HG02852 (cell line): ENCODE data around the gene CHN1.

Source experiments
- ATAC-seq: cut with Tn5 transposase; IDR thresholded peaks from one replicate; pipeline ENCODE4 v1.9.1; 2021; ENCODE audit warnings: mild to moderate bottlenecking, moderate library complexity; ENCODE audit not compliant: unreplicated experiment

Gene CHN1

DNA sequence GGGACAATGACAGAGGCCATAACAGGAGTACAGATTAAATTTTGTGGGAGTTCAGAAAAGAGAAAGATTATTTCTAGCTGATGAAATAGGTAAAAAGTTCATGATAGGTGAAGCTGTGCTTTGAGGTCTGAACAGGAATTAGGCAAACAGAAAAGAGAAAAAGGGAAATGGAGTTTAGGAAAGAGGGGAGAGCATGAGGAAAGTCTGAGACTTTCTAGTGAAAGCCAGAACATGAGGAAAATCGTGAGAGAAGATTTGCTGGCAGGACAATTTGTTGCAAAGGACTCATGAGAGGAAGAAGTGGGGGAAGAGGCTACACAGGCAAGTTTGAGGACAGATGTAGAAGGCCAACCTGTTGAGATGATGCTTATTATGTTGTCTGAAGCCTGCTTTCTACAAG, 6.3 kb upstream of the CHN1 start:
- ATAC-seq = no peak

DNA sequence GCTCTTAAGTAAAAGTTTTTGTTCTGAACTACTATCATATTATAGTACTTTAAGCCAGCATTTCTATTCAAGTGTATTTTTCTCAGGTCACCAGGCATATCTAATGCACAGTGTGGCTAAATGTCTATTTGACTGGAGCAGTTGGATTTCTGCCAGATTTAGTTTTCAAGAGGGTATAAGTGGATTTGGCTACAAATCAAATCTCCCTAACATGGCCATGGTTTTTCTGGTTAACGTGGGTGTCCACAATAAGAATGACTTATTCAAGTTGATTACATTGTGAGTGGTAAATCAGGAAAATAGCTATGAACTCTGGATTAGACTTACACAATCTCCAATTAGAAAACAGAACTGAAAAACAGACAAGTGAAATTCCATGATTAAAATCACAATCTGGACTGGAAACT, 5.7 kb upstream of the CHN1 start:
- no peak for ATAC-seq

DNA sequence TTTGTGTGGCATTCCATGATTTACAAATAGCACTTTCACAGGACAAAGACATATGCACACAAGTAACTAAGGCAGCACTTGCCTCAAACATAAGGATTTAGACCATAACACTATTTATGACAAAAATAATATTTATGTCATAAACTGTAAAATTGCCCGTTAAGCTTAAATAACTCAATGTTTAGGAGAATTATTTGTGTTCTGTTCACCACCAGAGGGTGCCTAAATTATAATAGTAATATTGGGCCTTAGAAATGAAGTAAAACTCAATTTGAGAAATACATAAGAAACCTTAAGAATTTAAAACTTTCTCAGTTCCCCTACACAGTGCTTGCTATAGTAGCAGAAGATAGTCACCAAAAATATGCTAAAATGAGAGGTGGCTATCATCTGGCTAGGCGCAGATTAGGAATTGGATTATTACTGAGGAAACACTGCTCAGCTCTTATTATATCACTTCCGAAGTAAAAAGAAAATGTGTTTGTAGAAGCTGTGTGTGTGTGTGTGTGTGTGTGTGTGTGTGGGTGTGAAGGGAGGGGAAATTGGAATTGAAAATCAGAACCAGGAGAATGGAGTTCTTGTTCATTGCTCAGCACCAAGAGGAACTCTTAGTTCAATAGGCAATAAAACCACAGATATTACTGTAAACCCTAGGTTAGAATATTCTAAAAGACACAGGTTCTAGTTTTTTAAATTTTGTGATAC, 4.9 kb upstream of the CHN1 start:
- ATAC-seq = no peak

DNA sequence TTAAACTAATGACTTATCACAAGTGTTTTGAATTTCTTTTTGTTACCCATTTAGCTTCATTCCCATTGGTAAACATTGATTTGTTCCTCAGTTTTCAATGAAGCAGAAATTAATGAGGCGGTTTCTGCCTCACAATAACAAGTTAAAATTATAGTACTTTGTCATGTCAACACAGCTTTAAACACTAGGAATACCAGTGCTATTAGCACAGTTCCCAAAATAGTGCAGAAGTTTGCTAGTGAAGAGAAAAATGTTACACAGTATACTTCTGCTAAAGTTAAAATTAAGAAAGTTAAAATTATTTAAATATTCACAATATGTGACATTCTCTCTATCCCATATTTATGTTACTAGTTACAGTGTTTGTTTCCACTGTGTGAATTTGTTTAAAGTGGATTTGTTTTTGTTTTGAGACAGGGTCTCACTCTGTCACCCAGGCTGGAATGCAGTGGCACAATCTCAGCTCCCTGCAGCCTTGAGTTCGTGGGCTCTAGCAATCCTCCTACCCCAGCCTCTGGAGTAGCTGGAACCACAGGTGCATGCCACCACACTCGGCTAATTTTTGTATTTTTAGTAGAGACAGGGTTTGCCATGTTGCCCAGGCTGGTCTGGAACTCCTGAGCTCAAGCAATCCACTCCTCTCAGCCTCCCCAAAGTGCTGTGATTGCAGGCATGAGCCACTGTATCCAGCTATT, 3.8 kb upstream of the CHN1 start:
- no peak for ATAC-seq

DNA sequence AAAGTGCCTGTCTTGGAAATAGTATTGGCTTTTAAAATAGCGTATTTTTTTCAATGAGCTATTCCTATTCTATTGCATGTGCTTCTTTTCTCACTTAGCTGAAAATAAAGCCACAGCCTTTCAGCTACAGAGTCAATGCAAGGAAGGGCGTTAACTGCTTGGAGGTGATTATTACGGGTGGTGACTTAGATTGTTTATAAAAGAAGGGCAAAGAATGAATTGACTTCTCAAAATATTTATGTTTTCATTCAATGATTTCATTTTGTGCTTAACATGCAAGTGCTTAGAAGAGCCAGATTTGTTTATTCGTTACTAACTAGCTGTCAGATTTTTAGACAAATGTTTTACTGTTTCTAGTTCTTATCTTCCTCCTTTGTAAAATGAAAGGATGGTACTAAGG, 2.8 kb upstream of the CHN1 start:
- no peak for ATAC-seq

DNA sequence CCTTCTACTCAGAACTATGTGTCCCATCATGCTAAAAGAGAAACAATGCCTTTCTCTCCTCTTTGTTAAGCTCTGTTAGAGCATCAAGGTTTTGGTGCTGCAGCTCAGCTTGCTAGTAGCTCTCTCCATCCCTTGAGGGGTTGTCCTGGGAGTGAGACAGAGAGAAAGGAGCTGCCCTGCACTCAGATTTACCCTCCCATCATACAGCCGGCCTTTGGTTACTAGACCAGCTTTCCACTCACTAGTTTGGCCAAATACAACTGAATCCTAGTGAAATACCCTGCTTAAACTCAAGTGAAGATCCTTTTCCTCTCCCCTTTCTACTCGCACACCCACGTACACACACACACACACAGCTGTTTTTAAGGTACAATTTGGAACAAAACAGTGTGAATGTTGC, 2.3 kb upstream of the CHN1 start:
- ATAC-seq = no peak

DNA sequence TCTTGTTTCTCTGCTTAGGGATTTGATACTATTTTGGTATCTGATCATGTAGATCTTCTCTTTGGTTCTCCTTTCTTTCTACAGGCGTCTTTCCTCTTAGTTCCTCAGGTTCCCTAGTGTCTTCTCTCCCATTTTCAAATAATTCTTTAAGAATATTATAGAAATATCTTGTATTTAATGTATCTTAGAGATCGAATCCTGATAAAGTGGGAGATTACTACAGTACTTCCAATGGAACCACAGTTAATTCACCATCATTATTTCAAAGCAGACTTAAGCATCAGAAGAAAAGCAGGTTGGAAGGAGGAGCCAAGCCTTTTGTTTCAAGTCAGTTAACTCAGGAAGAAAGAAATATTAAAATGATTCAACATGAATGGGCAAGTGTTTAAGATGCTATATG, 1.1 kb upstream of the CHN1 start:
- ATAC-seq = no peak

DNA sequence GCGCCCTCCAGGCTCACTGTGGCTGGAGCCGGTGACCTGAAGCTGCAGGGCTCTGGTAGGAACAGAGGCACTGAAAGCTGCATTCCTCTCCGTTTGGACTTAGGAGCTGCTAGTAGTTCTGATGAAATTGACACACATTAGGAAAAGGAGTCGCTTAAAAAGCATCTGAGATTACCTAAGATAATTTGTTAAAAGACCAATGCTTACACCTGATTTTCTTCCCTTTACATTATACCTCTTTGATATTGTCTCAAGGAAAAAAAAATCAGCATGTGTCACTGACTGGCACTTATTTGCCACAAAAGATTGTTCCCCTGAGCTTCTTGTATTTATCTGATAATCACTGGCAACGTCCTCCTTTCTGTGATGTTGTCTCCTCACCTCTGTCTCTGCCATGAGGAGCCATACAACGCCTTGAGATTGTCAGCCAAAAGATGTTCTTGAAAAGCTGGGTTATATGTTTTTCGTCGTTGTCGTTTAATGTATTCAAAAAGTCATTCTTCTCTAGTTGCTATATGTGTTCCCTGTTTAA, 618 bp upstream of the CHN1 start:
- ATAC-seq = no peak

DNA sequence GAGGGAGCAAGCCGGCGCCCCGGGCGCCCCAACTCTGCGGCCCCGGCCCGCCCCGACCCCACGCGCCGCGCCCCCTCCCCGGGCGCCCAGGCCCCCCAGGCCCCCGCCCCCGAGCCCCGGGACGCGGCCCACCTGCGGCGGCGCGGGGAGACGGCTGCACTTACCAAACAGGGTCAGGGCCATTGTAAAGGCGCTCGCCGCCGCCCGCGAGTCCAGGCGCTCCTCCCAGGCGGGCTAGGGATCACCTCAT, 526 bp downstream of the CHN1 start:
- peak; percentile 44 for ATAC-seq

DNA sequence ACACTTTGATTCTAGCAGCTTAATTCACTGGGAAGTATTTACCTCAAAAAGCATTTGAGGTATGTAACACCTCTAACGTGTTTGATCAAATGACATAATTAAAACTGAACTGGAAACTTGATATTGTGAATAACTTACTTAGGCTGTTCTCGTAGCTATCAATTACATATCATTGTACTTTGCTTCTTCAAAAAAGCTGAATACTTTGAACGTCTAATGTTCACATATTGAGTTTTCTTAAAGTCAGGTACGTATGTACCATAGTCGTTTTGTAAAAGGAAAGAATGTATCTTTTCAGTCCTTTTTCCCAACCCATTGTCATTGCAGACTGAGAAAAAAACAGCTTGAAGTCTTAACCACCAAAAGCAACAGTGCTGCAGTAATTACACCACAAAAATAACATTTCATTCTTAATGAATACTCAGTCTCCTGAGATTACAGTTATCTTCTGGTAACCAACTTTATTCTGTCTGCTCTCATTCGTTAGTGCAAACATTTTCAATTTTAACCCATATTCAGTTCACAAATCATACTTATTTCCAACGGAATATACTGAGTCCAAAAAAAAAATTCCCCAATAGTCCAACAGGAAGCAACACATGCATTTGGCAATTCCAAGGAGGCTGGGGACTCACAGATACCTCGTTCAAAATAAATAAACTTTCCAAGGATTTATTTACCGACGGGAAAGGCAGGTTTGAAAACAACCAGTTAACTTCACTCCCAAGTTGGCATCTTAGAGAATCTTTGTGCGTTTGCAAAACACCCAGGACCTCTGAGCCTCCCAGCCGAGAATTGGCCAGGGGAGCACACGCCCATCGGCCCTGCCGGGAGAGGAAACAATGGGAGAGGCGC, 1.1 kb downstream of the CHN1 start:
- ATAC-seq = no peak

DNA sequence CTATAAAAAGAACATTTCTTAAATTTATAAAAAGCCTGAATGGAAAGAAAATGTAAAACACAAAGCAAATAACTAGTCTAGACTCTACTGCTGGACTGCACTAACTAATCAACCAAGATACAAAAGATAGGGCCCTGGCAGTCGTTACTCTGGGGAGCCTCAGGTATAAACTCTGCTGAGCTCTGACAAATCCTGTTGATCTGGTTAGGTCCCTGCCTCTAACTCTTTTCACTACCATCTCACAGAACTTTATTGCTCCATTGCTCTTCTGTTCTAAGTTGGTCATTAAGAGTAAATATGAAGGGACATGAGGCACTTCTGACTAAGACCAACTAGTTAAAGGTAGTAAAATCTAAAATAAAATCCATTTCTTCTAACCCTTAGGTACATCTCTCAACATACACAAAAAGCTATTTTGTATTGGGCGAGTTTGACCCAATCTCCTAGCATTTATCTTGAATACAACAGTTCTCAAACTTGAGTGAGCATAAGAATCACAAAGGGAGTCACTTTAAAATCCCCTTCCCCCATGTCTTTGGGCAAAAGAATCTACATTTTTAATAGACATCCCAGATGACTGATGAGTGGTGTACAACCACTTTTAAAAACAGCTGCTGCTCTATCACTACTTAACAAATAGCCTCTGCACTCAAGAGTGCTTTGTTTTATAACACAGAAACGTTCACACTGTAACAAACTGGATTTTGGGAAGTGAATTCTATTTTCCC, 2.5 kb downstream of the CHN1 start:
- ATAC-seq = no peak

DNA sequence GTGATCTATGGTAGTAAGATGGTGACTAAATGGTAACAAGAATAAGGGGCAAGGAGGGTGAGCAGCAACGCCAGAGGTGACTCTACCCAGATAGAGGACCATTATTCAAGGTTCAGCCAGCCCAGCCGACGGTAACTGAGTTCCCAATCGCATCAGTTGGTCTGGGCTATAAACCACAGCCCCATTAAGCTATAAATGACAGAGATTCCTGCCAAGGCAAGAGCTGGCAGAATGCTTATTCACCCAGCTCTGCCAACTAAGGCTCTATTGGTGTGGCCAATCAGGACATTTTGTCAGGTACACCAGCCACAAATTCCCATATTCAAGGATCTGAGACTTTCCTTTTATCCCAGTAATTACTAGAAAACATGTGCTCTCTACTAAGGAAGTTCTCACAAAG, 3.6 kb downstream of the CHN1 start:
- ATAC-seq = no peak

DNA sequence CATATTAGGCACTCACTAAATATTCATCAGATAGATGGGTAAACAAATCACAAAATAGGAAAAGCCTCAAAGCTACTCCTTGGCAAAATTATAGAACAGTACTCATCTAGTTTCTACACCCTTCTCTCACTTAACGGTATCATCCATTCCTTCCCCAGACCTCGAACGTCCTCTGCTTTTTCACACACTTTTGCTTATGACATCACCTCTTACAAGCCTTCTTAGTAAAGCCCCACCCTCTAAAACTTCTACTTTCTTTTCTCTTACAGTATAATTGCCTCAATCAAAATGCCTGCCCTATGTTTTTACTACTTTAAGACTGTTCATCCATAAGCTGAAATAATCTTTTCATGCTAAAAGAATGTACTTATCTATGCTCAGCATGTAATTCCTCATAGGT, 8.1 kb downstream of the CHN1 start:
- ATAC-seq = no peak

DNA sequence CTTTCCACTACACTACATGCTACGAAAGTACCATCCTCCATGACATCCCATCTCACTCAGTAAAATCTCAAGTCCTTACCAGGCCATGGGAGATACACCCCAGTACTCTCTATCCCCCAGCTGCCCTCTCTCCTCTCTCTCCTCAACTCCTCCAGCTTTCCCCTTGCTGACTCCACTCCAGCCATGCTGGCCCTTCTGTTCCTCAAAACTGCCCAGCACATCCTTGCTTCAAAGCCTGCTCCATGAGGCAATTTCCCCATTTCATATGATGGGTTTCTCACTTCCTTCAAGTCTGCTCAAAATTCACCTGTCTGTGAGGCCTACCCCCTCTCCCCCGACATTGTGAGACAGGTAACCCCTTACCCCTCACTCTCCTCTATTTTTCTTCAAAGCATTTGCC, 8.6 kb downstream of the CHN1 start:
- no peak for ATAC-seq

DNA sequence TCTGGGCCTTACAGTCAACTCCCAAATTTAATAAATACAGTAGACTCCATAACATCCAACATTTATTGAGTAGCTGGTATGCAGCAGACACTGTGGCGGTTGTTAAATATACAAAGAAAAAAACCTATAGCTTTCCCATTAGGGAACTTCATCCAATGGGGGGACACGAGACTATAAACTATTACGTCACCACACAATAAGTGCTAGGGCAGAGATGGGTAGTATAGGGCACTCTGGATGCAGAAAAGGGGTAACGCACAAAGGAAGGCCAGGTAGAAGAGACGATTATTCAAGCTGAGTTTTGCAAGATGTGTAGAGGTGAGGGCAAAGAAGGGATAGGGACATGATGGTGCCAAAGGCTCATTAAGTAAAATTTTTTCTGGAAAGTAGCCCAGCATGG, 10.8 kb downstream of the CHN1 start:
- ATAC-seq = no peak

DNA sequence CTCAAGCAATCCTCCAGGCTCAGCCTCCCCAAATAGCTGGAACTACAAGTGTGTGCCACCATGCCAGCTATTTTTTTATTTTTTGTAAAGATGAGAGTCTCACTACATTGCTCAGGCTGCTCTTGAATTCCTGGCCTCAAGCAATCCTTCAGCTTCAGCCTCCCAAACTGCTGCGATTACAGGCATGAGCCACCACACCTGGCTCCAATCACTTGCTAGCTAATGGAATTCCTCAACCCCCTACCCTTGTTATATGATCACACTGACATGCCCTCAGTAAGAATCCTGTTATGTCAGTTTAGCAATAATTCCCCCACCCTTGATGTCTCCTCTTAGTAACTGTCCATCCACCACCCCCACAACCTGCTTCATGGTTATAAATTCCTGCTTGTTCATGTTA, 12.3 kb downstream of the CHN1 start:
- no peak for ATAC-seq

DNA sequence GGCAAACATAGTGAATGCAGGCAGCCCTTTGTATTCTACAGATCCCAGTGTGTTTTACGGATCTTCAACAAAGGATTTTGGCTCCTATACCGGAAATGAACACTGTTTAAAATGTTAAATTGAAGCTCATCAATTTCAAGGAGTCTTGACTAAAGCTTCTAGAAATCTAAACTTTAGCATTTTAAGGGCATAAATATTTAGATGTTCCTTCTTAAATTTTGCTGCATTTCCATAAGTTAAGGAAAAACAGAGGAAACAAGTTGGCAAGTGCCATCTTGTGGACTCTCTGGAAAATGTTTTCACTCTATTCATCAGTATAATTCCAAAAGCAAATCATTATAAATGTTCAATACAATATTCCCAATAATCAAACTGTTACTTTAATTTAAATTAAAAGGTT, 19.6 kb downstream of the CHN1 start:
- no peak for ATAC-seq

DNA sequence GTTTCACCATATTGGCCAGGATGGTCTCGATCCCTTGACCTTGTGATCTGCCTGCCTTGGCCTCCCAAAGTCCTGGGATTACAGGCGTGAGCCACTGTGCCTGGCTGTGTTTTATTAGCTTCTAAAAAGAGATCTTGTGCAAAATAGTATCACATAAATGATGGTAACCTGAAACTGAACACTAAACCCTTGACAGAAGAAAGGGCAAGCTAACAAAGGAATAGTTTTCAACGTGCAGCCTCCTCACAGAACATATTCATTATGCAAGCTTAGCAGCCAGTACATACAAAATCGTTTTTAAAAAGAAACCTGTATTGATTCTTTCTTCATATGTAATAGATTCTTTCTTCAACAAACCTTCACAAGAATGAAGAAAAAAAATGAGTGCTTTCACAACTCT, 20.6 kb downstream of the CHN1 start:
- no peak for ATAC-seq

DNA sequence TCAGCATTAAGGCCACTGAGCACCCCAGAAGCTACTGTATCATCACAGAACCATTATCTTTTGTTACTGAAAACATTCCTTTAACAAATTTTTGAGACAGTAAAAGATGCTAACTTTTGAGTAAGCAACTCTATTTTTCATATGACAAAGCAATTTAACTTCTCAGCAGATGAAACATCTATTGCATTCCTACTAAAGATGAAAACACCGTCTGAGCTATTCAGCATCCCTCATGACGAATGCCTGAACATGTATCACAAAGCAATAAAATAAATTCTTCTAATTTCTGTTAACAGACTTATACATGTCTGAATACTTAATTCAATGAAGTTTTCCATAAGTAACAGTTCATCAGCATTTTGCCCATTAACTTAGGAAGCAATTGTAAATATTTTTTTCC, 23.9 kb downstream of the CHN1 start:
- no peak for ATAC-seq

DNA sequence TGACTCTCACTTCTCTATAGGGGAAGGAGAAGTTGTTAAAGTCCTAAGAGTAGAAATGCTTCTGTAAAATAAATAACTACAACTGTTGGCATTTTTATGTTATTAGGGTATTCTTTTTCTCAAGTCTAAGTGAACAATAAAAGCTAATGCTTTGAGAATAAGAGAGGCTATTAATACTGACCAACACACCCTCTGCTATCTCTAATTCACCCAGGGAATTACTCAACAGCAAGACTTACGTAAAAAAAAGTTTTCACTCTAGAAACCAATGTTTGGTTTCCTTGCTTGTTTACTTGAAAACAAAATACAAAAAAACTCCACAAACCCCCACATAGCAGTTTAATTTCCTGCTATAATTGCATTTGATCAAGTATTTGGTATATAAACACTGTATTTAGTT, 25.2 kb downstream of the CHN1 start:
- no peak for ATAC-seq

DNA sequence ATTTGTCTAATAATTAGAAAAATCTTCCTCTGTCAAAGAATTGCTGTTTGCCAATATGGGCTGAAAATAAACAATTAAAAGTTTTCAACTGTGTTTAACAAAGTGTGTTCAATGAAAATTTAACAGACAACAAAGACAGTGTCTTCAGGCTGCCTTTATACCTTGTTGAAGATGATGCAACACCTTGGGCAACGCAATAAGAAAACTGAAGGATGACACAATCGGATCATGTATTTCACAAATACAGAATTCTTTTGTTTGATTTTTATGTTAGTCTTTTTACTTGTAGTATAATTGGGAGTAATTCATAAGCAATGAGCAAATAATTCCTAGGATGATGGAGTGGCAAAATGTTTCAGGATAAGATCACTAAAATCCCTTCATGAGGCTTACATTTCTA, 27.8 kb downstream of the CHN1 start:
- ATAC-seq = no peak
